BE2C (cell line): ENCODE data around the gene REEP6.
A peak's percentile ranks its signal among the peaks of the same experiment; 100 is the strongest.

ENCODE experiments used
- DNase-seq: peaks from one replicate; pipeline ENCODE4 v3.0.0-alpha.2; 2020
- H3K27me3 ChIP-seq: fragments of 250-450 bp; sonication (Bioruptor Pico); 2 replicates; pipeline ENCODE4 v1.5.1; 2020; ENCODE audit warnings: mild to moderate bottlenecking
- H3K36me3 ChIP-seq: fragments of 250-450 bp; sonication (Bioruptor Pico); 2 replicates; pipeline ENCODE4 v1.5.1; 2020; ENCODE audit warnings: mild to moderate bottlenecking
- H3K4me1 ChIP-seq: fragments of 250-450 bp; sonication (Bioruptor Pico); 2 replicates; pipeline ENCODE4 v1.5.1; 2020
- H3K4me3 ChIP-seq: 2 replicates; pipeline ENCODE4 v1.5.1; 2011; ENCODE audit warnings: low read depth, low read length
- H3K9me3 ChIP-seq: fragments of 250-450 bp; sonication (Bioruptor Pico); 2 replicates; pipeline ENCODE4 v1.5.1; 2020
- TF ChIP-seq, protein P1 (sequence below): IDR thresholded peaks from 2 replicates; pipeline ENCODE4 v1.5.1; 2012; ENCODE audit warnings: mild to moderate bottlenecking, low read depth, low read length

The REEP6 gene

DNA sequence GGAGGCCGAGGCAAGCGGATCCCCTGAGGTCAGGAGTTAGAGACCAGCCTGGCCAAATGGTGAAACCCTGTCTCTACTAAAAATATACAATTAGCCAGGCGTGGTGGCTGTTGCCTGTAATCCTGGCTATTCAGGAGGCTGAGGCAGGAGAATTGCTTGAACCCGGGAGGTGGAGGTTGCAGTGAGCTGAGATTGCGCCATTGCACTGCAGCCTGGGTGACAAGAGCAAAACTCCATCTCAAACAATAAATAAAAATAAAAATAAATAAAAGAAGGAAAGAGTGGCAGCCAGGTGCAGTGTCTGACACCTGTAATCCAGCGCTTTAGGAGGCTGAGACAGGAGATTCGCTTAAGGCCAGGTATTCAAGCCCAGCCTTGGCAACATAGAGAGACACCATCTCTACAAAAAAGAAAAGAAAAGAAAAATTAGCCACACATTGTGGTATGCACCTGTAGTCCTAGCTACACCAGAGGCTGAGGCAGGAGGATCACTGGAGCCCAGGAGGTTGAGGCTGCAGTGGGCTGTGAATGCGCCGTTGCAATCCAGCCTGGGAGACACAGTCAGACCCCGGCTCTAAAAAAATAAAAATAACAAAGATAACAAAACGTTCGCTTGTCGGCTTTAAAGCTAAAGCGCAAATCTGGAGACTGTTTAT is 11.6 kb downstream of the REEP6 start:
- TF ChIP-seq, protein P1, sequence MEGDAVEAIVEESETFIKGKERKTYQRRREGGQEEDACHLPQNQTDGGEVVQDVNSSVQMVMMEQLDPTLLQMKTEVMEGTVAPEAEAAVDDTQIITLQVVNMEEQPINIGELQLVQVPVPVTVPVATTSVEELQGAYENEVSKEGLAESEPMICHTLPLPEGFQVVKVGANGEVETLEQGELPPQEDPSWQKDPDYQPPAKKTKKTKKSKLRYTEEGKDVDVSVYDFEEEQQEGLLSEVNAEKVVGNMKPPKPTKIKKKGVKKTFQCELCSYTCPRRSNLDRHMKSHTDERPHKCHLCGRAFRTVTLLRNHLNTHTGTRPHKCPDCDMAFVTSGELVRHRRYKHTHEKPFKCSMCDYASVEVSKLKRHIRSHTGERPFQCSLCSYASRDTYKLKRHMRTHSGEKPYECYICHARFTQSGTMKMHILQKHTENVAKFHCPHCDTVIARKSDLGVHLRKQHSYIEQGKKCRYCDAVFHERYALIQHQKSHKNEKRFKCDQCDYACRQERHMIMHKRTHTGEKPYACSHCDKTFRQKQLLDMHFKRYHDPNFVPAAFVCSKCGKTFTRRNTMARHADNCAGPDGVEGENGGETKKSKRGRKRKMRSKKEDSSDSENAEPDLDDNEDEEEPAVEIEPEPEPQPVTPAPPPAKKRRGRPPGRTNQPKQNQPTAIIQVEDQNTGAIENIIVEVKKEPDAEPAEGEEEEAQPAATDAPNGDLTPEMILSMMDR: no peak
- no peaks in the 10 kb centered on the region for H3K9me3 ChIP-seq
- DNase-seq: no peak
- H3K36me3 ChIP-seq: no peaks in the 10 kb centered on the region
- H3K4me3 ChIP-seq: peak overlapping the region; percentile 43
- peaks cover 4% of the 10 kb centered on the region for H3K27me3 ChIP-seq
- no peaks in the 10 kb centered on the region for H3K4me1 ChIP-seq

DNA sequence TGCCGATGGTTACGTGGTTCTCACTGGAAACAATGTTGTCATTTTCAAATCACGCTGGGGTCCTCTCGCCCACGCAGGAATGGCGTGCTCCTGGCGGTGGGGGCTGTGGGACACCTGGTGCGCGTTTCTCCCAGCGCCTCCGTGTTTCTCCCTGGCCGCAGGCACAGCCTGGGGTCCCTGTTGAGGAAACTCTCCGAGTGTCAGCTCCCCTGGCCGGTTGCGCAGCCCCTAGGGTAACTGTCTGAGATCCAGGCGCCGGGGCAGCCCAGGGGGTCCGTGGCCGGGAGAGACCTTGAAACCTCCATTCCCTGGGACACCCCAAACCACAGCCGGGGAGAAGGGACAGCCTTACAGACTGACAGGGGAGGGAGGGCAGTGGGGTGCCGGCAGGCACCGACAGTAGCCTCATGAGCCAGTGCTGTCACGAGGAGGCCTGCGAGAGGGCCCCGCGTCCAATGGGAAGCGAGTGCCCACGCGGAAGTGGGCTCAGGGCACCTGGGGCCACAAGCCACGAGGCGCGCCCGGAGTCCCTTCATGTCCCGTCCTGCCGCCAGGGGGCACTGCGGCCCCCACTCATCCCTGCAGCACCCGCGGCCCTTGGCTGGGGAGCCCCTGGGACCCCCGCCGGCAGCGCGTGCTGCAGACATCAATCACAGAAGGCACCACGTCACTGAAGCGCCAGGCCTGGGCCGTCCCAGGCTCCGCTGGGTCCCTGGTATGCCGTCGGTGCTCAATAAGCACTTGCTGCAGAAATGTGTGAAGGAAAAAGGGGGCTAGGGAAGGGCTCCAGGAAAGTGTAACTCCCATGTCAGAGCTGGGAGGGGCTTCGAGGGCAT is 12.3 kb downstream of the REEP6 start:
- Histone ChIP-seq H3K4me3 (peak overlapping the region; percentile 43), H3K36me3 (no peaks in the 10 kb centered on the region), H3K4me1 (peaks cover under 1% of the 10 kb centered on the region; the same call in 1 of the 2 replicates), H3K9me3 (no peaks in the 10 kb centered on the region; the same call in 1 of the 2 replicates), H3K27me3 (peaks cover 4% of the 10 kb centered on the region)
- TF ChIP-seq, protein P1: peak; percentile 63
- DNase-seq: peak; percentile 75

DNA sequence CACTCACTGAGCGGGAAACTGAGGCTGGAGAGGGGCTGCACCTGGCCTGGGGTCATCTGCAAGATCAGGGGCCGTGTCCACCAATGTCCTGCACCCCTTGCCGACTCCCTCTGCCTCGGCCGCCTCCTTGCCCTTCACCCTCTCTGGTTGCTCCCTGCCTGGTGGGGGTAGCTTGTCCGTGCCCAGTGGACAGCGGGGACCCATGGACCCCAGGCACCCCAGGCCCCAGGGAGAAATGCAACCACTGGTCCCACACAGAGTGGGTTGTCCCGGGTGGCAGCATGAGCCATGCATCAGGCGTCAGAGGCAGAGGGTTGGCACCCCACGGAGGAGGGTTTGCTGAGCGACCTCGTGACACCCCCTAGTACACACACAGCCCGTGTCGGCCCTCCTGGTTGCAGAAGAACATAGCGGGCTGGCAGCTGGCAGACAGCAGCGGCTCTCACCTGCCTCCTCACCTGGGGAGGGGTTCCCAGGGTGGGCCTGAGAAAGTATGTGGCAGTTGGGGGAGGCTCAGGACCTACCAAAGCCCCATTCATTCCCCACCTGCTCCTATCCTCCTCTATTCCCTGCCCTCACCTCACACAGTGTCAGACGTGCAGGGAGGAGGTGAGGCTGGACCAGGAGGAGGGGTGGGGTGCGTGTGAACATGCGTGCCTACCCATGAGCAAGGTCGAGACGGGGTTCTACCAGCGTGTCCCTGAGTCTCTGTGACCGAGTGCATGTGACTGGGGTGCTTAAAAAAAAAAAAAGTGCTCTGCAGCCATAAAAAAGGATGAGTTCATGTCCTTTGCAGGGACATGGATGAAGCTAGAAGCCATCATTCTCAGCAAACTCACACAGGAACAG is 13.2 kb downstream of the REEP6 start:
- no peaks in the 10 kb centered on the region; the same call in 1 of the 2 replicates for H3K9me3 ChIP-seq
- peaks cover 4% of the 10 kb centered on the region for H3K27me3 ChIP-seq
- H3K4me1 ChIP-seq: peaks cover 3% of the 10 kb centered on the region; the same call in 1 of the 2 replicates
- H3K36me3 ChIP-seq: no peaks in the 10 kb centered on the region
- TF ChIP-seq, protein P1: no peak
- DNase-seq: no peak
- no peak overlapping the region for H3K4me3 ChIP-seq

DNA sequence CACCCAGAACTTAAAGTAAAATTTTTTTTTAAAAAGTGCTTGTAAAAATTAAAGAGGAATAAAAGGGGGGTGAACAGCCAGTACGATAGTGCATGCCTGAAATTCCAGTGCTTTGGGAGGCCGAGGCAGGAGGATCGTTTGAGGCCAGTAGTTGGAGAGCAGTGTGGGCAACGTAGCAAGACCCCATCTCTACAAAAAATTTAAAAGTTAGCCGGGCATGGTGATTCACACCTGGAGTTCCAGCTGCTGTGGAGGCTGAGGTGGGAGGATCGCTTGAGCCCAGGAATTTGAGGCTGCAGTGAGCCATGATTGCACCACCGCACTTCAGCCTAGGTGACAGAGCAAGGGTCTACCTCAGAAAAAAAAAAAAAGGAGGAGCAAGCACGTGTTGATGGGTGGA is 14.0 kb downstream of the REEP6 start:
- Histone ChIP-seq H3K36me3 (no peaks in the 10 kb centered on the region), H3K27me3 (peaks cover 8% of the 10 kb centered on the region), H3K4me3 (no peak overlapping the region), H3K4me1 (peaks cover 3% of the 10 kb centered on the region; the same call in 1 of the 2 replicates), H3K9me3 (no peaks in the 10 kb centered on the region; the same call in 1 of the 2 replicates)
- TF ChIP-seq, protein P1: no peak
- no peak for DNase-seq

DNA sequence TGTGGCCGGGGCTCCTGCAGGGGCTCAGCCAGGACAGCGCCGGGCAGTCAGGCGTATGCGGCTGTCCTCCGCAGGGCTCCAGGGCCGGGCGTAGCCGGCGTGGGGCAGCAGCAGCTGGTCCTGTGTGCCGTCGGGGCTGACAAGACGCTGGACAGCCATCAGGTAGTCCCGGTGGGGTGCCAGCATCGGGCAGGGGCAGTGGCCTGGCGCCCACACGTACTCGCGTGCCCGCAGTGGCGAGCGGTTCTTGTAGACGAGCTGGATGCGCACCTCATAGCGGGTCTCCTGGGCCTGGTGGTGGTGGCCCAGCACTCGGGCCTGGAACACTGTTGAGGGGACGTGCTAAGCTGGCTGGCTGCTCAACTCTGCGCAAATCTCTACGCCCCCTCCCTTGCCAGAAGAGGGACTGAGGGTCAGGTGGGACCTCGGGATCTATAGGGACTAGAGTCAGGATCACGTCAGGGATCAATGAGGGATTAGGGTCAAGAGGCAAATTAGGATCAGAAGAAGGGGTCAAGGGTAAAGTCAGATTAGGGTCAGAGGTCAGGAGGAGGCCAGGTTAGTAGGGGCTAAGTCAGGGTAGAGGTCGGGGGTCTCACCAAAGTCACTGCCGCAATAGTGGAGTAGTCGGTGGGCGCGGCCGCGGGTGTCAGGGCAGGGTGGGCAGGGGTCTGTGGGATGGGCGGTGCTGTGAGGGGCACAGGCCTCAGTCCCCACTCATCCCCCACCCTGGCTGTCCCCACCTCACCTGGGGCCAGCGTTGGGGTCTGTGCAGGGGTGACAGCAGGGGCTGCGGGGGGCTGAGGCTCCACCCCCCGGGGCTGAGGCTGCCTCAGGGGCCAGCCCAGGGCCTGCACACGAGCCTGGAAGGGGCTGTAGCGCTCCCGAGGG is 15.3 kb downstream of the REEP6 start:
- Histone ChIP-seq H3K9me3 (no peaks in the 10 kb centered on the region; the same call in 1 of the 2 replicates), H3K4me3 (no peak overlapping the region), H3K4me1 (peaks cover 3% of the 10 kb centered on the region; the same call in 1 of the 2 replicates), H3K27me3 (peaks cover 18% of the 10 kb centered on the region), H3K36me3 (no peaks in the 10 kb centered on the region)
- no peak for DNase-seq
- TF ChIP-seq, protein P1: no peak
